ENCODE data around the gene FOLH1.
"Not testable (repeated sequence)": the region's sequence is repeated elsewhere in the genome, so short reads cannot be mapped to it uniquely, and the experiment has no call there.

Gene FOLH1

GRCh38 chr11:49225255-49225785 is 16.9 kb upstream of the FOLH1 start:
- not testable (repeated sequence) for H3K4me1 ChIP-seq (ENCODE audit: control insufficient read depth, insufficient read depth, low read length, unreplicated experiment); H2AFZ ChIP-seq (ENCODE audit: low read length, unreplicated experiment)

DNA sequence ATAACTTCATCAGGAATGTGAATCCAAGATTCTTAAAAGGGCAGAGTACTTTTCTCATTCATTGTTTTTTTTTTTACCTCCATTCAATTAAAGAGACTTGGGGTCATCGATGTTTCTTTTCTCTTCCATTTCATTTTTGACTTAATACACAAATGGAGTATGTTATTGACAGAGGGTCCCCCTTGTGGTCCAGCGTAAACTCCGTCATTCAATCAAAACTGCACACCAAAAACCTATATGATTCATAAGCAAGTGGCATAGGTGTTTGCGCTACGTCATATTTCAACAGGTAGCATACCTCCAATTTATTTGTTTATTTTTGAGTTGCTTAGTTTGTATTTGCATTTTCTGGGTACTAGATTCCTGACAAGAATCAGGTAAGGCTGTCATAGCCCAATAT is 12.7 kb upstream of the FOLH1 start:
- H3K4me3 ChIP-seq (ENCODE audit: low read depth, low read length) = no peak overlapping the region

More at GRCh38 chr11:49225255-49225785, 16.9 kb upstream of the FOLH1 start:
- not testable (repeated sequence) for H3K79me2 ChIP-seq (ENCODE audit: control insufficient read depth, insufficient read depth, low read length, unreplicated experiment); H3K36me3 ChIP-seq (ENCODE audit: insufficient read depth, low read length); H3K4me3 ChIP-seq (ENCODE audit: low read depth, low read length); H3K27me3 ChIP-seq (ENCODE audit: insufficient read depth, low read length); H3K27ac ChIP-seq (ENCODE audit: low read depth, low read length)

DNA sequence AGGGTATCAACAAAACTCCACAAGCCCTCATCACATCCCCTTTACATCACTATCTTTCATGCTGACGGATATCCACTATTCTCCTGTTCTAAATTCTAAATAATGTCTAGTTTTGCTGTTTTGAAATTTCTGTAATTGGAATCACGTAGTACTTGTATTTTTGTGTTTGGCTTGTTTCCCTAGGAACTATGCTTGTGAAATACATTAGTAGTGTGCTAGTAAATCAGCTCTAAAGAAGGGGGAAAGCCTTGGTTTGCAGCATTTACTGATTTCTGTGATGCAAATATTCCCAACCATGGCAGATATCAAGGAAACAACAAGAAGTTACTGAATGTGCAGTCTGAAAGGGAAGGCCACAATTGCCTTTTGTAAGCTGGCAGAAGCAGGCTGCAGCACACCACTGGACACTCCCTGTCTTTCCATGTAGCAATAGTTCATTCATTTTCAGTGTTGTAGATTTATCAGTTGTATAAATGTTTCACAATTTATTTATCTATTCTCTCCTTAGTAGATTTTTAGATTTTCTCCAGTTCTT is 4.7 kb upstream of the FOLH1 start:
- H3K27me3 ChIP-seq (ENCODE audit: insufficient read depth, low read length) = 0 out of 2 replicates have a peak, but pooled peaks cover 1% of the 10 kb centered on the region
- H2AFZ ChIP-seq (ENCODE audit: low read length, unreplicated experiment) = no peak overlapping the region

More for the DNA sequence above, 12.7 kb upstream of the FOLH1 start:
- Histone ChIP-seq H3K4me1 (ENCODE audit: control insufficient read depth, insufficient read depth, low read length, unreplicated experiment) (no peaks in the 10 kb centered on the region), H3K79me2 (ENCODE audit: control insufficient read depth, insufficient read depth, low read length, unreplicated experiment) (no peaks in the 10 kb centered on the region), H3K27me3 (ENCODE audit: insufficient read depth, low read length) (no peaks in the 10 kb centered on the region), H3K36me3 (ENCODE audit: insufficient read depth, low read length) (no peaks in the 10 kb centered on the region), H2AFZ (ENCODE audit: low read length, unreplicated experiment) (no peak overlapping the region), H3K27ac (ENCODE audit: low read depth, low read length) (no peak overlapping the region)

DNA sequence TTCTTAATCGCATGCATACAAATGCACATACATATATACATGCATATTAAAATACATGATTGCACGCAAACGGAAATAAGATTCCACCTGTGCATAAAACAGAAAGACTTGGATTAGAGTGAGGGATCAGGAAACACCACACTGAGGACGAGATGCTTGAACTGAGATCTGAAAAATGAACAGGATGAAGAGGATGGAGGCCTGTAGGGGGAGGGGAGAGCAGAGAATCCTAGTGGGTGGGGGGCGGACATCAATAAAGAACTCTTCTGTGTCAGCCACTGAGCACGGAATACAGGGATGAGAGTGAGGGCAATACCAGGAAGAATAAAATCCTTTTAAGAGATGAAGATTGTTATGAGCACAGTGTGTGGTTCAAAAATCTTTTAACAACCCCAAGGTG is 1.4 kb downstream of the FOLH1 start:
- H3K4me1 ChIP-seq (ENCODE audit: control insufficient read depth, insufficient read depth, low read length, unreplicated experiment); H3K79me2 ChIP-seq (ENCODE audit: control insufficient read depth, insufficient read depth, low read length, unreplicated experiment); H3K27me3 ChIP-seq (ENCODE audit: insufficient read depth, low read length); H2AFZ ChIP-seq (ENCODE audit: low read length, unreplicated experiment); H3K27ac ChIP-seq (ENCODE audit: low read depth, low read length); H3K4me3 ChIP-seq (ENCODE audit: low read depth, low read length); H3K36me3 ChIP-seq (ENCODE audit: insufficient read depth, low read length): not testable (repeated sequence)

More for the DNA sequence above, 4.7 kb upstream of the FOLH1 start:
- no peak overlapping the region for H3K4me3 ChIP-seq (ENCODE audit: low read depth, low read length)
- H3K27ac ChIP-seq (ENCODE audit: low read depth, low read length) = no peak overlapping the region
- H3K79me2 ChIP-seq (ENCODE audit: control insufficient read depth, insufficient read depth, low read length, unreplicated experiment) = no peaks in the 10 kb centered on the region
- H3K36me3 ChIP-seq (ENCODE audit: insufficient read depth, low read length) = no peaks in the 10 kb centered on the region
- H3K4me1 ChIP-seq (ENCODE audit: control insufficient read depth, insufficient read depth, low read length, unreplicated experiment) = no peaks in the 10 kb centered on the region

- Histone ChIP-seq H3K27me3 (ENCODE audit: insufficient read depth, low read length) (no peaks in the 10 kb centered on the region), H3K36me3 (ENCODE audit: insufficient read depth, low read length) (no peaks in the 10 kb centered on the region), H3K4me3 (ENCODE audit: low read depth, low read length) (no peak overlapping the region), H3K4me1 (ENCODE audit: control insufficient read depth, insufficient read depth, low read length, unreplicated experiment) (no peaks in the 10 kb centered on the region), H3K27ac (ENCODE audit: low read depth, low read length) (no peak overlapping the region), H2AFZ (ENCODE audit: low read length, unreplicated experiment) (no peak overlapping the region), H3K79me2 (ENCODE audit: control insufficient read depth, insufficient read depth, low read length, unreplicated experiment) (no peaks in the 10 kb centered on the region)
Measured at GRCh38 chr11:49202287-49202976, 6.0 kb downstream of the FOLH1 start.

DNA sequence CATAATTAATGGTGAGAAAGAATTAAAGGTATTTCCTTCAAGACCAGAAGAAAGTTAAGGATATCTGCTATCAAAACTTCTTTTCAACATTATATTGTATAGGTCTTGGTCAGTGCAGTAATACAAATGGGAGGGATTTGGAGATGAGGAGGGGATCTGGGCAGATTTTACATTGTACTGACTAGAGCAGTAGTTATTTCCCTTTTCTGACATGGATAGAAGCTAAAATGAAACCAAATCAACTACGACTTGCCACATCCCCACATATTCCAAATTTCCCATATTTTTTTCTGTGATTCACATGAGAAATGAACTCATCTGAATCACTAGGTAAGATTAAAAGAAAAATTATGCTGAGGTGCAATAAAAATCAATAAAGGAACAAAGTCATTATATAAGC is 11.6 kb downstream of the FOLH1 start:
- H3K79me2 ChIP-seq (ENCODE audit: control insufficient read depth, insufficient read depth, low read length, unreplicated experiment); H3K36me3 ChIP-seq (ENCODE audit: insufficient read depth, low read length); H2AFZ ChIP-seq (ENCODE audit: low read length, unreplicated experiment); H3K27ac ChIP-seq (ENCODE audit: low read depth, low read length); H3K4me1 ChIP-seq (ENCODE audit: control insufficient read depth, insufficient read depth, low read length, unreplicated experiment); H3K27me3 ChIP-seq (ENCODE audit: insufficient read depth, low read length); H3K4me3 ChIP-seq (ENCODE audit: low read depth, low read length): not testable (repeated sequence)

DNA sequence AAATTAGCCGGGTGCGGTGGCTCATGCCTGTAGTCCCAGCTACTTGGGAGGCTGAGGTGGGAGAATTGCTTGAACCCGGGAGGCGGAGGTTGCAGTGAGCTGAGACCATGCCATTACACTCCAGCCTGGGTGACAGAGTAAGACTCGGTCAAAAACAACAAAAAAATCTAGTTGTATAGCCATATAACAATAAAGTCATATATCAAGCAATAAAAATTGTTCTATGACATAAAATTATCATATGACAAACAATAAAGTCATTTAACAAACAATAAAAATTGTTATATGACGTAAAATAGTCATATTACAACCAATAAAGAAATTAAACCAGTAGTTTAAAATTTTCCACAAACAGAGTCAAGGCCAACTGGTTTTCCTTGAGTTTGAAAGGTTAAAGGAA is 12.4 kb downstream of the FOLH1 start:
- H3K4me1 ChIP-seq (ENCODE audit: control insufficient read depth, insufficient read depth, low read length, unreplicated experiment); H3K79me2 ChIP-seq (ENCODE audit: control insufficient read depth, insufficient read depth, low read length, unreplicated experiment); H3K27me3 ChIP-seq (ENCODE audit: insufficient read depth, low read length); H3K36me3 ChIP-seq (ENCODE audit: insufficient read depth, low read length); H3K4me3 ChIP-seq (ENCODE audit: low read depth, low read length); H2AFZ ChIP-seq (ENCODE audit: low read length, unreplicated experiment); H3K27ac ChIP-seq (ENCODE audit: low read depth, low read length): not testable (repeated sequence)

DNA sequence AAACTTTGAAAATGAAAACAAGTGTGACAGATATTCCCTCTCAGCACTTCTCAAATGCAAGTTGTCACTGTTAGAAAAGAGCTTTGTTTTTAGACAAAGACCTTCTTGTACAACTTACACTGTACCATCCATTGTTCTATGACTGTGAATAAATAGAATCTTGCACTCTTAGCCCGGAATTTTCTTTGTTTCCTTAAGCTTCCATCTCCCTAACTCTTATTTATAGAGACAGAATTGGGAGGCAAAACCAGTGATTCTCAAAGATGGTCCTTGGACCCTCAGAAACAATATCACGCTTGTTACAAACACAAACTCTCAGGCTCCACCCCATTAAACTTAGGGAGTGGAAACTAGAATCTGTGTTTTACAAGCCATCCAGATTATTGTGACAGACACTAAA is 18.1 kb downstream of the FOLH1 start:
- not testable (repeated sequence) for H3K4me3 ChIP-seq (ENCODE audit: low read depth, low read length); H3K27me3 ChIP-seq (ENCODE audit: insufficient read depth, low read length); H3K79me2 ChIP-seq (ENCODE audit: control insufficient read depth, insufficient read depth, low read length, unreplicated experiment); H3K4me1 ChIP-seq (ENCODE audit: control insufficient read depth, insufficient read depth, low read length, unreplicated experiment); H3K27ac ChIP-seq (ENCODE audit: low read depth, low read length); H3K36me3 ChIP-seq (ENCODE audit: insufficient read depth, low read length); H2AFZ ChIP-seq (ENCODE audit: low read length, unreplicated experiment)

GRCh38 chr11:49186225-49186624 is 22.2 kb downstream of the FOLH1 start:
- H2AFZ ChIP-seq (ENCODE audit: low read length, unreplicated experiment); H3K4me3 ChIP-seq (ENCODE audit: low read depth, low read length); H3K79me2 ChIP-seq (ENCODE audit: control insufficient read depth, insufficient read depth, low read length, unreplicated experiment); H3K27me3 ChIP-seq (ENCODE audit: insufficient read depth, low read length); H3K4me1 ChIP-seq (ENCODE audit: control insufficient read depth, insufficient read depth, low read length, unreplicated experiment); H3K36me3 ChIP-seq (ENCODE audit: insufficient read depth, low read length); H3K27ac ChIP-seq (ENCODE audit: low read depth, low read length): not testable (repeated sequence)

DNA sequence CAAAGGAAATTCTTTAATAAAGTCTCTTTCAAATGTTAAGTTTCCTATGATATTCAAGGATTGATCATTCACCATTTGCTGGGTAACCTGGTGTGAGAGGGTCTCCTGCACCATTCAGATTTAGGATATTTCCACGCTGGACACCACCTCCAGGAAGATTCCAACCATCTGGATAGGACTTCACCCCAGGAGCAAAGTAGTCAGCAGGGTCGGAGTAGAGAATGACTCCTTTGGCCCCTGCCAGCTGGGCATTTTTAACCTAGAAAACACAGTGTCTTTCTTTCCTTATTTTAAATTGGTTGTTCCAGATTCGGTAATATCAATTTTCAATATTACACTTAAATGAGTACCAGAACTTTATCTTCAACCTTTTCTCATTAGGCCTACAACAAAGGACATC is 22.8 kb downstream of the FOLH1 start:
- H3K4me3 ChIP-seq (ENCODE audit: low read depth, low read length); H3K27me3 ChIP-seq (ENCODE audit: insufficient read depth, low read length); H3K36me3 ChIP-seq (ENCODE audit: insufficient read depth, low read length); H3K79me2 ChIP-seq (ENCODE audit: control insufficient read depth, insufficient read depth, low read length, unreplicated experiment); H3K4me1 ChIP-seq (ENCODE audit: control insufficient read depth, insufficient read depth, low read length, unreplicated experiment); H2AFZ ChIP-seq (ENCODE audit: low read length, unreplicated experiment); H3K27ac ChIP-seq (ENCODE audit: low read depth, low read length): not testable (repeated sequence)

DNA sequence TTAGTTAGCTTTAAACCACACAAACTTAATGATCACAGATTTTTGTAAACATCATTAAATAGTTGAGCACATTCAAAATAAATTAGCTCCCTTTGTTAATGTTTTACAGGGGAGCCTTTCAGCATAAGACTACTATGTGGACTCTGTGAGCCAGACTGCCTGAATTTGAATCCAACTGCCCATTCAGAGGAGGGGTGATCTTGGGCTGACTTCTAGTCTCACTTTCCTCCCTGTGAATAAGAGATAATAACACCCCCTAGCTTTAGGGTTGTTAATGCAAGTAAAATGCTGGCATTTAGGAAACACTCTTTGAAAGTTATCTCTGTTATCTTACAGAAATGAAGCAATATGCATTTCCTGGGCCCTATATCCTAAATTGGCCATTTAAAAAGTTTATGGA is 23.6 kb downstream of the FOLH1 start:
- not testable (repeated sequence) for H3K4me1 ChIP-seq (ENCODE audit: control insufficient read depth, insufficient read depth, low read length, unreplicated experiment); H2AFZ ChIP-seq (ENCODE audit: low read length, unreplicated experiment); H3K27ac ChIP-seq (ENCODE audit: low read depth, low read length); H3K36me3 ChIP-seq (ENCODE audit: insufficient read depth, low read length); H3K4me3 ChIP-seq (ENCODE audit: low read depth, low read length); H3K79me2 ChIP-seq (ENCODE audit: control insufficient read depth, insufficient read depth, low read length, unreplicated experiment); H3K27me3 ChIP-seq (ENCODE audit: insufficient read depth, low read length)

Data from ACC112 (cell line).